Psoas muscle (tissue), 8 donors: Measurements from ENCODE around the gene PPP2R3A. TPM values are rescaled to one million over a fixed set of nuclear protein-coding genes. Genes with fewer than 3 reads are reported as not detected.

Experiments
- ATAC-seq, 4 donors: fragments of 200-7000 bp; cut with Tn5 transposase; one replicate each; pipeline ENCODE4 v1.9.1; 2020; ENCODE audit warnings: moderate library complexity in 3 of 4, mild to moderate bottlenecking in 2 of 4
- DNase-seq, 2 donors: peaks; one replicate each; pipeline ENCODE4 v3.0.0-alpha.2; 2020
- H3K27ac ChIP-seq: fragments of 200-600 bp; one replicate; pipeline ENCODE4 v1.8.0; 2022
- H3K27me3 ChIP-seq, 3 donors: fragments of 200-600 bp in 1 of 3; one replicate each; pipeline versions ENCODE4 v1.6.1 to v1.8.0; 2013 to 2022; ENCODE audit warnings: low read length in 2 of 3, mild to moderate bottlenecking in 2 of 3, moderate library complexity in 1 of 3; ENCODE audit not compliant: insufficient read depth in 3 of 3
- H3K36me3 ChIP-seq, 2 donors: fragments of 200-600 bp in 1 of 2; one replicate each; pipeline versions ENCODE4 v1.6.1 to v1.8.0; 2013 to 2022; ENCODE audit warnings: low read depth in 1 of 2, mild to moderate bottlenecking in 1 of 2, moderate library complexity in 1 of 2; ENCODE audit not compliant: insufficient read depth in 1 of 2
- H3K4me1 ChIP-seq: fragments of 200-600 bp; one replicate; pipeline ENCODE4 v1.8.0; 2022
- H3K4me3 ChIP-seq: fragments of 200-600 bp; one replicate; pipeline ENCODE4 v1.8.0; 2022; ENCODE audit warnings: mild to moderate bottlenecking
- H3K9me3 ChIP-seq: fragments of 200-600 bp; one replicate; pipeline ENCODE4 v1.8.0; 2022
- CTCF ChIP-seq: fragments of 200-600 bp; IDR thresholded peaks from one replicate; pipeline ENCODE4 v1.8.0; 2022; ENCODE audit warnings: antibody characterized with exemption
- WGBS, 3 donors: extraction: QIAGEN DNeasy Blood & Tissue Kit; methylation state at CpG; one replicate each; pipeline versions ENCODE4 v1.1.6 to v1.1.7; 2013; 5-methylcytosine and 5-hydroxymethylcytosine counted together
- intact Hi-C, 2 donors: fragments of 100-400 bp; cut with DNase I; formaldehyde crosslinking; loops; one replicate each; pipeline versions ENCODE4 v1.11.0 to v1.14.2; 2022
- polyA plus RNA-seq, 3 donors: library from polyadenylated mRNA; stranded (reverse); fragments of 200-250 nt; gene quantifications; one replicate each; pipeline ENCODE4 v1.2.3, GENCODE V29; 2013
- total RNA-seq, 4 donors: library from RNA; stranded (reverse); fragmentation: NEBNext Ultra II Directional in 2 of 4; extraction: Animal tissue kit (Norgen Biotek cat#: 25700) in 2 of 4; gene quantifications; one replicate each; pipeline versions ENCODE4 v1.2.1 to v1.2.4, GENCODE V29; 2021 to 2023
- donor health status: healthy with polysubstance abuse.
- donor health status: DM: no; HTN: no; CAD: no; lungs with moderate emphysema.
- donor health status: Bipolar disorder and iron deficiency.
- donor health status: healthy.
- donor health status: DM: yes; HTN: yes; CAD: no.
- donor health status: DM: no; HTN: no; CAD: no.
- donor health status: DM: no; HTN: no; CAD: no.
- donor health status: DM: yes; HTN: yes; CAD: no.

Gene PPP2R3A
- total and polyA plus RNA-seq, 7 donors, result 5.4 to 134 (median 45.5) TPM

GRCh38 chr3:136194409-136195257, 229.1 kb downstream of the PPP2R3A start:
- peaks cover 47% of the 10 kb centered on the region for H3K4me1 ChIP-seq
- no peaks in the 10 kb centered on the region for H3K27me3 ChIP-seq
- DNase-seq (no peak), ATAC-seq (no peak)
- no peak for TF ChIP-seq CTCF
- H3K9me3 ChIP-seq, result no peaks in the 10 kb centered on the region
- no peaks in the 10 kb centered on the region for H3K36me3 ChIP-seq
- peak overlapping the region; percentile 99 for H3K4me3 ChIP-seq
- 0% methylated on average over 47 of the region's 47 CpGs for WGBS, 3 donors
- peak overlapping the region; percentile 100 for H3K27ac ChIP-seq
- intact Hi-C loops, result loop anchor here (5.0 to 10.0 kb wide), 8 partner anchors 32 to 560 kb away; partner anchors contain the start of genes STAG1 (in 2 of the 2), PCCB (in 1 of the 2) and PPP2R3A (in 1 of the 2)

DNA sequence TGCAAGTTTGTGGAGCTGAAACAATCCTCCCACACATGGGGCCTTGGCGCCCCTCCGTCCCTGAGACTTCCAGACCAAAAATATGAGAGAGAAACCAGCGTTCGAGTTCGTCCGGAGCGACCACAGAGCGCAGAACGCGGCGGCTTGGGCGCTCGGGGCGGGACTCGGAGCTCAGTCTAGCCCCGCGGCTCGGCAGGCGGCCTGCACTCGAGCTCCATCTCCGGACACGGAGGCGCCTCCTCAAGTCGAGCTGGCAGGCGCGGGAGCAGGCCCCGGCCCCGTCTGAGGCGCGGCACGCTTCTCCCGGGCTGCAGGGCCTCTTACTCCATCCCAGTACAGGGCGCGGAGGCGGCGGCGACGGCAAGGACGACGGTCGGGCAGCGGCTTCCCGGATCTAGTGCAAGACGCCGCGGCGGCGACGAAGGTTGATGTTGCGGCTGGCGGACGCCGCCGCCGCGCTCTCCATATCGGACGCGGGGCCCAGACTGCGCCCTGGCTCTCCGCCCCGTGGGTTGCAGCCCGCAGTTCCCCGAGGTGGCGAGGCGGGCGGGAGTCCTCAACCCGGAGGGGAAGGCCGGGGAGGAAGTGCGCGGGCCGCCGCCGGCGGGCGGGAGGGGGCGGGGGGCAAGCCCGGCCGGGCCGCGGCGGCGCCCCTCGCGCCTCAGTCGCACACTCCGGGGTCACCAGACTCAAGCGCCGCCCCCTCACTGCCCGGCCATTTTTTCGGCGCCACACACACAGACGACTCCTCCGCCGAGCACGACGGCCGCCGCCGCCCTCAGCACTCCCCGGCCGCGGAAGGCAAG, 229.9 kb downstream of the PPP2R3A start:
- peaks cover 40% of the 10 kb centered on the region for H3K4me1 ChIP-seq
- WGBS, 3 donors, result 0% methylated on average over 55 to 103 of the region's 103 CpGs

GRCh38 chr3:136196064-136196400, 230.5 kb downstream of the PPP2R3A start, which contains the start of gene MSL2:
TSS of gene MSL2 (minus strand) at chr3:136196335. CDS start at chr3:136195113, 1,222 bp downstream.
- Histone ChIP-seq H3K4me1 (peaks cover 34% of the 10 kb centered on the region), H3K27me3 (no peaks in the 10 kb centered on the region), H3K36me3 (no peaks in the 10 kb centered on the region), H3K4me3 (peak within 1 kb of the TSS; percentile 99), H3K27ac (peak within 1 kb of the TSS; percentile 100), H3K9me3 (no peaks in the 10 kb centered on the region)
- intact Hi-C loops, result loop anchor here (5.0 to 10.0 kb wide), 7 partner anchors 34 to 559 kb away; partner anchors contain the start of genes STAG1 (in 2 of the 2), PCCB (in 1 of the 2) and PPP2R3A (in 1 of the 2)
- no peak for DNase-seq
- TF ChIP-seq CTCF, result no peak
- ATAC-seq, result peak in 3 of 4 donors; percentile 25 to 77 (median 74)
- WGBS, 3 donors, result 0 to 1% (median 1%) methylated on average over 14 to 37 of the region's 37 CpGs

More for the DNA sequence above, 229.9 kb downstream of the PPP2R3A start:
- Histone ChIP-seq H3K27me3 (no peaks in the 10 kb centered on the region), H3K27ac (peak overlapping the region; percentile 100), H3K9me3 (no peaks in the 10 kb centered on the region), H3K36me3 (no peaks in the 10 kb centered on the region), H3K4me3 (peak overlapping the region; percentile 99)
- intact Hi-C loops, result loop anchor here (5.0 to 10.0 kb wide), 7 partner anchors 33 to 559 kb away; partner anchors contain the start of genes STAG1 (in 2 of the 2), PCCB (in 1 of the 2) and PPP2R3A (in 1 of the 2)
- ATAC-seq (peak; percentile 47 to 64 (median 59)), DNase-seq (peak; percentile 86 to 92)
- TF ChIP-seq CTCF, result no peak

DNA sequence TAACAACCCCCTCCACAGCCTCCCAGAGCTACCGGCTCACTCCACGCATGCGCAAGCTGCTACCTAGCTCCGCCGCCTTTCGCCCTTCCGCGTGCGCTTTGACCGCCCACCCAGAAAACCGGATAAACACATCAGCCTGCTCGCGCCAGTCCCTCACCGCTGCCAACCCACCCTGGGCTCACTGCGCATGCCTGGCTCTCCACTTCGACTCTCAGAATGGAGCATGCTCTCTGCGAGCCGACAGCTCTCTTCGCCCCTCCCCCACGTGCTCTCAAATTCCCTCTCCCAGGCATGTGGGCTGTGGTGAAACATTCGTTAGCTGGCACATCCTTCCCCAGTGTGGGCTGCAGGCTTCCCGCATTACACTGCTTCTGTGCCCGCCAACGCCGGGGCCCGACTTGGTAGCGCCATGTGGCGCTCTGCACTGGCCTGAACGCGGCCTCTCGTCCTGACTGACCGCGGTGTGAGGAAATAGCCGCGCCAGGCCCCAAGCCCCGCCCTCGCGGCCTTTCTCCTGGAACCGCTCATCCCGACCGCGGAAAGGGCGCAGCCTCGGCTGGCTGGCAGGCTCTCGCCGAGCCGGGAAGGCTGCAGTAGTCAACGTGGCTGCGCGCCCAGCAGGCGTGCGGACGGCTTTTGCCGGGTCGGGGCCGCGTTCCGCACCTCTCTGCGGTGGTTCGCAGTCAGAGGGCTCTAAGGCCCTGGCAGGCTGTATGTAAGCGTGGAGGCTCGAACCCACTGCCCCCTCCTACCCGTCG, 231.1 kb downstream of the PPP2R3A start:
- DNase-seq (peak; percentile 99 to 100), ATAC-seq (peak; percentile 85 to 88 (median 86))
- H3K36me3 ChIP-seq, result no peaks in the 10 kb centered on the region
- intact Hi-C loops, result loop anchor here (1.0 to 10.0 kb wide), 8 partner anchors 34 to 558 kb away; partner anchors contain the start of genes PCCB (in 2 of the 2), STAG1 (in 2 of the 2) and PPP2R3A (in 1 of the 2)
- 0 to 1% (median 0%) methylated on average over 64 of the region's 64 CpGs for WGBS, 3 donors
- no peak for TF ChIP-seq CTCF
- peaks cover 29% of the 10 kb centered on the region for H3K4me1 ChIP-seq
- H3K27ac ChIP-seq, result peak overlapping the region; percentile 100
- H3K4me3 ChIP-seq, result peak overlapping the region; percentile 99
- H3K9me3 ChIP-seq, result no peaks in the 10 kb centered on the region
- no peaks in the 10 kb centered on the region for H3K27me3 ChIP-seq
